DMS114 treated with DMSO at 0.1 percent for 48 hours (cell line): ENCODE results near the gene TMEM221.

ENCODE experiments used
- DNase-seq: peaks from one replicate; lab custom pipeline; 2025; ENCODE audit not compliant: unreplicated experiment; lab: John Stamatoyannopoulos, UW

The TMEM221 gene

GRCh38 chr19:17445526-17446165 is 2.8 kb downstream of the TMEM221 start:
- DNase-seq, result no peak

- DNase-seq, result peak; percentile 48
Observed at GRCh38 chr19:17441241-17442021, 7.0 kb downstream of the TMEM221 start.

GRCh38 chr19:17436874-17437267 is 11.6 kb downstream of the TMEM221 start:
- no peak for DNase-seq

DNA sequence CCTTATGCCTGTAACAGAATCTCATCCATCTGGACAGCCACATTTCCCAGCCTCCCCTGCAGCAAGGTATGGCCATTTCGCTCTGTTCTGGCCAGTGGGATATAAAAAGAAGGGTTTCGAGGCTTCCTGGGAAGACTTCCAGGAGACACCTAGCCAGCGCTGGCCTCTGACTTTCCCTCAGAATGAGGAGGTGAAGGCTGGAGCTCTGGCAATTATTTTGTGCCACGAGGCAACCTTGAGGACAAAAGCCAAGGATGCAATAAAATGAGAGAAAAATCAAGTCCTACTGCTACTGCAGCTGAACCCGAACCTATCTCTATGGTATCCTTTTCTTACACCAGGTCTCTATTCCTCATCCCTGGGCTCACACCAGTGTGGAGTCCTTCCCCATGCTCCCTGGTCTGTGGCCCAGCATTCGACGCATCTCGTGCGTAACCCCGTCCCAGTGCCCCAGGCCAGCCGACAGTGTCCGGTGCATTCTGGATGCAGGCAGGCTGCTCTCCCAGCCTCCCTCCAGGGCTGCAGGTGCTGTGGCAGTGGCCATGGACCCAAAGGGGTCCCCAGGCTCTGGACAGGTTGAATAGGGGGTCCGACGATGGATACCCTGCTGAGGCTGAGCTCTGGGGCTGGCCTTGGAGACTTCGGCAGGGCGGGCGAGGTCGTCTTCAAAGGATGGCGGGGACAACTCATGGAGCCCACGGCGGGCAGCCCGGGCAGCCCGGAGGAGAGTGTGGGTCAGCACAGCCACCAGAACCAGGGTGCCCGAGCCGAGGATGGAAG is 12.2 kb downstream of the TMEM221 start:
- DNase-seq, result no peak

DNA sequence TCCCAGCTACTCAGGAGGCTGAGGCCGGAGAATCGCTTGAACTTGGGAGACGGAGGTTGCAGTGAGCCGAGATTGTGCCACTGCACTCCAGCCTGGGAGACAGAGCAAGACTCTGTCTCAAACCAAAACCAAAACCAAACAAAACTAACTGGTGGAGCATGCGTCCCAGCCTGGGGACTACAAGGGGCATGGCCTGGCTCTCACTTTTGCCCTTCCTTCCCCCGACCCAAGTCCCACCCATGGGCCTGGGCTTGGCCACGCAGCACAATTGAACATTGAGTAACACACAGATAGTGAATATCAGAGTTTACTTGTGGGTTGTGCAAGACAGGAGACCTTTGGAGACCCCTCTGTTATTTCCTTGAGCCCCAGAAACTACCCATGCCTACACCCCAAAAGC is 13.2 kb downstream of the TMEM221 start:
- no peak for DNase-seq

GRCh38 chr19:17431417-17431816 is 17.1 kb downstream of the TMEM221 start:
- DNase-seq, result no peak

DNA sequence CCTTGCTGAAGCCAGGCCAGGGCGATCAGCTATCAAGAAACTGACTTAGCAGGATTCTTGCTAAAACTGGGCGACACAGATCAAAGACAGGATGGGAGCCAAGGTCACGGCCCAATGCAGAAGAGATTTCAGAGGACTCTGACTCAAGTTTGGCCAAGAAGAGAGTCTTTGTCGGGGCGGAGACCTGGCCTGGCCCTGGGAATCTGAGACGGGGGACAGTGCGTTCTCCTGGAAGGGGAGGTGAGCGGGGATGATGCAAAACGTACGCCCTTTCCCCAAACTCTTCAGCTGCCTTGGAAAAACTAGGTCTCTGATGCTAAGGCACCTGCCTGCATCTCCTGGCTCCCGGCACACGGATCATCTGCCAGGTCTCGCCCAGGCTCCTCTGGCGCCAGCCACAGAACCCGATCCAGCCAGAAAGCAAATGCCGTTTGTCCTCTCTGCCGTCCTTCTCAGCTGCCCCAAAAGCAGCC is 18.8 kb downstream of the TMEM221 start:
- DNase-seq, result no peak

GRCh38 chr19:17424743-17425365 is 23.6 kb downstream of the TMEM221 start:
- DNase-seq, result no peak

DNA sequence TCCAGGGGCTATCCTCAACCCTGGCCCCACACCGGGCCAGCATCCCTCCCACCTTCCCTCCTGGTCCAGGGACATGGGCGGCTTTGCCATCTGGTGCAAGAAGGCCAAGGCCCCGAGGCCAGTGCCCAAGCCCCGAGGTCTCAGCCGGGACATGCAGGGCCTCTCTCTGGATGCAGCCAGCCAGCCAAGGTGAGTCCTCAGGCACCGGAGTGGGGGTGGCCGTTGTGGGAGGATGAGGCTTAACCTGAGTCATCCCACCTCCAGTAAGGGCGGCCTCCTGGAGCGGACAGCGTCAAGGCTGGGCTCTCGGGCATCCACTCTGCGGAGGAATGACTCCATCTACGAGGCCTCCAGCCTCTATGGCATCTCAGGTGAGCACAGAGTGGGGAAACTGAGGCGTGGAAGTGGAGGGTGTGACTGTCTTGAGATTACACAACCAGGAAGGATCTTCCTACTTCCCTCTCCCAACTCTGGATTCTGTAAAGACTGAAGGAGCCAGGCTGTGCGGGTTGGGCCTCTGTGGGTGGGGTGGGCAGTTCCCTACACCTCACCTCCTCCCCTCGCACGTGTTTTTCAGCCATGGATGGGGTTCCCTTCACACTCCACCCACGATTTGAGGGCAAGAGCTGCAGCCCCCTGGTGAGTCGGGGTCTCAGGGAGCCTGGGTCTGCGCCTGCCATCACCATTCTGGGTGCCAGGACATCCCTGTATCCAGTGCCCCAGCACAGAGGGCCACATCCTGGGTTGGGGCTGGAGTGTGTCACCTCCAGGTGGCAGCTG is 24.8 kb downstream of the TMEM221 start:
- no peak for DNase-seq

DNA sequence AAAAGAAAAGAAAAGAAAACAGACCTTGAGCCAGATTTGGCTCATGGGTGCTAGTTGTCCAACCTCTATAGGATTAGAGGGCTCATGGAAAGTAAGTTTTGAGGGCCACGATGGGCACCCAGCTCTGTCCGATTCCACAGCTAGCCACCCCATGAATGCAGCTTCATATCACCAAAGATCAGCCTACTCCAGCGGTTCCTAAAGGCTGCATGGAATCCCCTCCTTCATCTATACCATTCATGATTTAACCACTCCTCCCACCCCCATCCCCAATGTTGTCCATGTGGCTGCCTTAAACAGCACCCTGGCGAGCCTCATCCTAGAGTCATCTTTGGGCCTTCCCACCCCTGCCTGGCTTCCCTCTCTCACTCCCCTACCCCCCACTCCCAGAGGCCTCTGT is 26.5 kb downstream of the TMEM221 start:
- no peak for DNase-seq

DNA sequence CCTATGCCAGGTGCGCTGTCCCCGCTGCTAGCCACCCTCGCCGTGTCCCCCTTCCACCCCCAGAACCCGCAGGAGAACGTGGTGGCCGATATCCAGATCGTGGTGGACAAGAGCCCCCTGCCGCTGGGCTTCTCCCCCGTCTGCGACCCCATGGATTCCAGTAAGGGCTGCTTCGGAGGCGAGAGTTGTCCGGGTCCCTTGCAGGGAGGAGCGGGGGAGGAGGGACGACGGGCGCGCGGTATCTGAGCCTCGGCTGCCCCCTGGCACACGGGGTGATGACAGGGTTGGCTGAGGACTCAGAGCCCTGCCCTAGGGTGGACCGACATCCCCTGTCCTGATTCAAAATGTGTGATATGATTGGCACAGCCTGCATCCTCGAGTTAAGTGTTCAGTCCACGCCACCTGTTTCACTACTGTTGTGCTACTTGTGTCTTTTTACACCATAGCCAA is 28.0 kb downstream of the TMEM221 start:
- peak; percentile 32 for DNase-seq

DNA sequence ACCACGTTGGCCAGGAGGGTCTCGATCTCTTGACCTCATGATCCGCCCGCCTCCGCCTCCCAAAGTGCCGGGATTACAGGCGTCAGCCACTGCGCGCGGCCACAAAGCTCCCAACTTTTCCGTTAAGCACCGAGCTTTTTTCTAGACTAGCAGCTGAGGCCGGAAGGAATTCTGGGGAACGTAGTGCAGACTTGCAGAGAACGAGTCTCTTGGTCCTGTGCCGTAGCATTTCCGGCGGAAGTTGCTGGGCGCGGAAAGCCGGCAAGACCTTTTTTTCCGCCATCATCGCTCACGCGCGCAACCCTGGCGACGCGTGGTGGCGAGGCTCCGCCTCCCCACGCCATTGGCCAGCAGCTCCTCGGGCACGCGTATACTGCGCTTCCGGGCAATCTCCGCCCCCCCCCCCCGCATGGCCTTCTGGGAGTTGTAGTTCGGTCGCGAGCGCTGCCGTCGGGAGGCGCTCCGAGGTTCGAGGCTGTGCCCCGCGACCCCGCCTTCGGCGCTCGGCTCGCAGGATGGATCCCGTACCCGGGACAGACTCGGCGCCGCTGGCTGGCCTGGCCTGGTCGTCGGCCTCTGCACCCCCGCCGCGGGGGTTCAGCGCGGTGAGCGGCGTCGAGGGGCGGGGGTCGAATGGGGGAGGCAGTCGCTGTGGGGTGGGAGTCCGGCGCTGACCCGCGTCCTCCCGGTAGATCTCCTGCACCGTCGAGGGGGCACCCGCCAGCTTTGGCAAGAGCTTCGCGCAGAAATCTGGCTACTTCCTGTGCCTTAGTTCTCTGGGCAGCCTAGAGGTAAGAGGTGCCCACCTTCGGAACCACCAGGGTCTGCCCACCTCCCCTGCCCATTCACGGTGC is 28.6 kb downstream of the TMEM221 start, which contains the start of gene MVB12A:
Gene MVB12A (plus strand): TSS at position 427 of the 854 bp plus-strand sequence. CDS start 89 bp downstream, at position 516.
- peak; percentile 99 for DNase-seq

DNA sequence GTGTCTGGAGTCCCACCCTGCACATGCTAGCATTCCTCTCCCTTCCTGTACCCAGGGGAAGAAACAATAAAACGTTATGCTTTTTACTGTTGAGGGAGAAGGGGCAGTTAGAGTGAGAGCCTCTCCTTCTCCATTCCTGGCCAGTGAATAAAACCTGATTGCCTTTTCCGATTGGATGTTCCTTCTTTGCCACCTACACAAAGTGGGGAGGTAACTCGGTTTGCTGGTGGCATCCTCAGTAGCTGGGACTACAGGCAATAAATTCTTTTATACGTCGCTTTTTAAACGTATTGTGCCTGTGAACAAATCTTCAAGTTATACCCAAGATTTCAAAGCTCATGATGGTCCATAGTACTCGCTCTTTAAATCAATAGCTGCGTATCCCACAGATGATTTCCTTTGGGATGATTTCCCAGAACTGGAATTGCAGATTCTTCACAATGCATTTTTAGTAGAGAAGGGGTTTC is 29.3 kb downstream of the TMEM221 start:
- DNase-seq, result no peak

DNA sequence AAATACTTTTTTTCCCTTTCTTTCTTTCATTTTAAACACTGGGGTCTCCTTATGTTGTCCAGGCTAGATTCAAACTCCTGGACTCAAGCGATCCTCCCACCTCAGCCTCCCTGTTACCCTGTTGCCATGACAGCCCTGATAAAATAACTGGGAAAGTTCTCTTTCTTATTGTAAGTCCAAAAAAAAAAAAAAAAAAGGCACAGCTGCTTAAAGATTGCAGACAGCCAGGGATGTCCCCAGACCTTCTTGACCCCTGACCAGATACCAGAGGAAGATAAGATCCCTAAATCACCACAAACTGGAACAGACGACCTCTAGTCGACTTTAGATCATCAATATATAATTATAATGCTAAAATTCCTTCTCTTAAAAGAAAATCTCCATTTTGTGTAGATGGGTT is 29.8 kb downstream of the TMEM221 start:
- no peak for DNase-seq

GRCh38 chr19:17415121-17415520 is 33.3 kb downstream of the TMEM221 start:
- no peak for DNase-seq

DNA sequence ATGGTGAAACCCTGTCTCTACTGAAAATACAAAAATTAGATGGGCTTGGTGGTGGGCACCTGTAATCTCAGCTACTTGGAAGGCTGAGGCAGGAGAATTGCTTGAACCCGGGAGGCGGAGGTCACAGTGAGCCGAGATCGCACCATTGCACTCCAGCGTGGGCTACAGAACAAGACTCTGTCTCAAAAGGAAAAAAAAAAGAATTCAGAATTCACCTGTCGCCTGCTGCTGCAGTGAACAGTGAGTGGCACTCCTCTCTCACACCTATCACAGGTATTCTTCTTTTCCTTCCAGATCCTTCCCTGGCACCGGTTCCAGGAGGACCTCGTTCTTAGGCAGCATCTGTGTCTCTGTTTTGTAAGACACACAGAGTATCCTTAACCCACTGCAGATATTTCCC is 34.4 kb downstream of the TMEM221 start:
- no peak for DNase-seq

GRCh38 chr19:17411801-17412200 is 36.7 kb downstream of the TMEM221 start:
- DNase-seq, result no peak

GRCh38 chr19:17409990-17410389 is 38.5 kb downstream of the TMEM221 start:
- DNase-seq, result no peak

DNA sequence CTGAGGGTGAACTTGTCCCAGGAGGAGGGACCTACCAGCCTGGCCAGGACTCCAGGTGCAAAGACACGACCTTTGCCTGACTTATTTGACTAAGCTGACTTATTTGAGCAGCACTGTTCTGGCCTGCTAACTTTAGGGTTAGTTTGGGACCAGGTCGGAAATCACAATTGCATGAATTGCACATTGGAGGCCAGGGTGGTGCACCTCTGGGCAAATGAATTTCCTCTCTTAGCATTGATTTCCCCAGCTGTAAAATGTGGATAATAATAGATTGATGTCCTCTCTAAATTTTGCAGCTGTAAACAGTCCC is 41.6 kb downstream of the TMEM221 start:
- DNase-seq, result no peak
